ENCODE data around the gene CCDC117.
"Not testable (repeated sequence)": the region's sequence is repeated elsewhere in the genome, so short reads cannot be mapped to it uniquely, and the experiment has no call there.

Gene CCDC117

DNA sequence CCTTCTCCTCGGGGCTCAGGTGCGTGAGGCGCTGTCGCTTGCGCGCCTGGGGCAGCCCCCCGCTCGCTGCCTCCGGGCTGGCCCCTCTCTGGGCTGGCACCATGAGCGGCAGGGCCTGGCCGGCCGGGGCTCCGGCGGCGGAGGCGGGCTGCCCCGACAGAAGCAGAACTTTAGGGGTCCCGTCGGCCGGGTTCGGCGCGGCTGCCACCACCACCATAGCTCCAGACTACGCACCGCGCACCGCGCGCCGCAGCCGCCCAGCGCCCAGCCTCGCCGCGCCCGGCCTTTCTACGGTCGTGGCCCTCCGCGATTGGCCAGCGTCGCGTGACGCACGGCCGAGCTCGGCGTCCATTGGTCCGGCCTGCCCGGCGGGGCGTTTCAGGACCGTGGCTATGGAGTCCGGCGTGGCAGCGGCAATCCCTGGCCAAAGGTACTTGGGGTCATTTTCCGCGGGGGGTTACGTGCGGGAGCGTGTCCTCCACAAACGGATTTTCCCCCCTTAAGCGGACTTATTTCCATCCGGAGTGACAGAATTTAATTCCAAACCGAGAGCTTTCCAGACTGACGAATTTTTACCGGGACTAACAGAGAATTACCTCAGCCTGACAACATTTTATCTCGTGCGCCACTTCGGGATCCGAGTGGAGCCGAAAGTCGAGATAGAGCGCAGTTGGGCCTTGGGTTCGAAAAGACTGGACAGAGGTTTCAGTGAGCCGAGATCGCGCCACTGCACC is 28.0 kb downstream of the CCDC117 start, which contains the start of gene XBP1:
Gene XBP1, minus strand, starts transcription at position 262 of the 734 bp plus-strand sequence.
- in situ Hi-C loops (cut with MboI; ENCODE audit: low sequenced_read_pairs): no loop called here

DNA sequence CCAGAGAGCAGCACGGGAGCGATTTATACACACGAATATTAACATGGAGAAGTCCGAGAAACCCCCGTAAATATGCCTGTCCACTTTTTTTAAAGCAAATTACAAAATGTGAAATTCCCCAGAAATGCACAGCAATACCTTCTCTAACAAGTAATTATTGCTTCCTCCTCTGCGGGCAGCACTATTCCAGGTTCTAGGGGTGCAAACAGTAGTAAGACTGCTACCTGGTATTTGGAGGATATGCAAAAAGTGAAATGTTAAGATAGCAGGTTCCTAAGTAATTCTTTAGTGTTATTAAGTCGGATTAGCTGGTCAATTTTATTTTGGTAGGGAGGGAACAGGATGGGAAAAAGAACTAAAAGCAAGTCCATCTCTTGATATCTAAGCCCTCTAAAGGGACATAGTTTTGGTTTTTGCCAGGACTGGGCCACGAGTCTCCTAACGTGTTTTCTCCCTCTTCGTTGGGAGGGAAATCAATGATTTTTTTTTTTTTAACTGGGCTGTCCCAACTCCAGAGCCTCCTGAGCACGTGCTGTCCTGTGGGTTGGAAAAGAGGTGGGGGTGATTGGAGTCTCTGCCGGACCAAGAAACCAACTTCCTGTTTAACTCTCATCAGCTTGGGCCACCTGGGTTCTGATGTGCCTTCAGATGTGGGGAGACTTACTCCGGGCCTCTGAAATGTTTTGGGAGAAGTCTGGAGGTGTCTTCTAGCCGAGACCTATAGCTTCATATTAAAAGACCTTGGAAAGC is 29.5 kb downstream of the CCDC117 start:
- in situ Hi-C loops (cut with MboI; ENCODE audit: low sequenced_read_pairs): no loop called here

DNA sequence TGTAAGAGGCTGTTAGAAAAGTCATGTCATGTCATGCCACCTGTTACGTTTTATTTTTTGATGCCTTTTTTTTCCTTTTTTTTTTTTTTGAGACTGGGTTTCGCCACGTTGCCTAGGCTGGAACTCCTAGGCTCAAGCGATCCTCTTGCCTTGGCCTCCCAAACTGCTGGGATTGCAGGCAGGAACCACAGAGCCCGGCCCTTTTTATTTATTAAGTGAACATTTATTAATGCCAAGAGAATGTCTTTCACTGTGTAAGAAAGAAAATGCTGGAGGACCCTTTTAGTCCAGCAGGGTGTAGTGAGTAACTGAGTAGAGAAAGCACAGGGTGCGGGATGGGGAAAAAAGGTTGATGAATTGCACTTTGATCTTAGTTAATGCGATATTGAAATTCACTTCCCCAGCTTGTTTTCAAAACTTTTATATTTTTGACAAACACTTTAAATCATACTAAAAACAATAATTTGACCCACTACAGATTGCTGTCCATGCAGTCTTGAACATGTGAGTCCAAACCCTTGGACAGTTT is 30.2 kb downstream of the CCDC117 start:
- in situ Hi-C loops (cut with MboI; ENCODE audit: low sequenced_read_pairs): no loop called here

DNA sequence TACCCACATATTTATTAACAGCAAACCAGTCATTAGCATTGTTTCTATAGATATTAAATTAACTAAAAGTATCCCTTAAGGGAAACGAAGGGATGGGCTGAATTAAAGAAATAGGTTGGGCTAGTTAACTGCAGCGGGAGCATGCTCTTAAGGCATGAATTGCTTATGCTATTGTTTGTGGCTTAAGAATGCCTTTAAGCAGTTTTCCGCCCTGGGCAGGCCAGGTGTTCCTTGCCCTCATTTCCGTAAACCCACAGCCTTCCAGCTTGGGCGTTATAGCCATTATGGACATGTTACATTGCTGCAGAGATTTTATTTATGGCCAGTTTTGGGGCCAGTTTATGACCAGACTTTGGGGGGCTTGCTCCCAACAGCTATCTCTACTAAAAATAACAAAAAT is 32.9 kb downstream of the CCDC117 start:
- in situ Hi-C loops (cut with MboI; ENCODE audit: low sequenced_read_pairs): not testable (repeated sequence)

DNA sequence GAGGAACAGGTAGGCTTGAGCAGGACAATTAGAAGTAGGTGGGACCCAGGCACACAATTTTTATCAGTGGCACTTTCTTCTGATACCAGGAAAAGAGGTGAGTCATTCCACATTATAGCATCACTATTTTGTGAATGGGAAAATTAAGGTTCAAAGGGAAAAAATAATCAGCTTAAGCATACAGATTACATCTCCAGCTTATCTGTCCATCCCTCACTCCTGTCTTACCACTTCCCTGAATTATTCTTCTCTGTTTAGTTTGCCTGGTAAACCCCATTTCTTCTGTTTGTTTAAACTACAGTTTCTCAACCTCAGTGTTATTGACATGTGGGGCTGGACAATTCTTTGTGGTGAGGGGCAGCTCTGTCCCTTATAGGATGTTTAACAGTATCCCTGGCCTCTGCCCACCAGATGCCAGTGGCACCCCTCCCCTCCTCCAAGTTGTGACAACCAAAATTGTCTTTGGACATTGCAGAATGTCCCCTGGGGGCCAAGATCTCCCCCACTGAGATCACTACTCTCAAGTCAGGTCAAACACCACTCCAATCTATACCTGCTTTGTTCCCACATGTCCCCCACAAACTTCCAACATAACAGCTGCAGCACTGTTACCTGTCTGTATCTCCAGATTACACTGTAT is 36.3 kb downstream of the CCDC117 start:
- in situ Hi-C loops (cut with MboI; ENCODE audit: low sequenced_read_pairs): no loop called here

DNA sequence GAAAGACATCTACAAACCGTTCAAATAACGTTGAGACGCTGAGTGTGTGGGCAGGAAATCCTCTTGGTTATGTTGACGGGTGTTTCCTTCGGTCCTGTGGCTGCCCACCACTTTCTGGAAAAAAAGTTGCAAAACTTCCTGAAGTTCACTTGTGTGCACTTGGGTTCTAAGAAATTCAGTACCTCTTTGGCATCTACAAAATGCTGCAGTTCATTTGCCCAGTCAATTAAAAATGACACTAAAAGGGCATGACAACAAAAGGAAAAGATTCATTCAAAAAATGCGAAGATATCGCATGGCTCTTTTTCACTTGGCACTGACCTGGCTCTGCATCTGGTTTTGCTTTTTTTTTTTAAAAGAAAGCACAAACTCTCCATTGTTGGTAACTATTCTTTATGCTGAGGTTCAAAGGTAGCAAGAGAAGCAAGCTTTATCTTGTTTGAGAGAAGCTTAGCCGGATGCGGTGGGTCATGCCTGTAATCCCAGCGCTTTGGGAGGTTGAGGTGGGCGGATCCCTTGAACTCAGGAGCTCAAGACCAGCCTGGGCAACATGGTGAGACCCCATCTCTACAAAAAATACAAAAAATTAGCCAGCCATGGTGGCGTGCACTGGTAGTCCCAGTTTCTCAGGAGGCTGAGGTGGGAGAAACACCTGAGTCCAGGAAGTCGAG is 38.5 kb downstream of the CCDC117 start:
- in situ Hi-C loops (cut with MboI; ENCODE audit: low sequenced_read_pairs): no loop called here

DNA sequence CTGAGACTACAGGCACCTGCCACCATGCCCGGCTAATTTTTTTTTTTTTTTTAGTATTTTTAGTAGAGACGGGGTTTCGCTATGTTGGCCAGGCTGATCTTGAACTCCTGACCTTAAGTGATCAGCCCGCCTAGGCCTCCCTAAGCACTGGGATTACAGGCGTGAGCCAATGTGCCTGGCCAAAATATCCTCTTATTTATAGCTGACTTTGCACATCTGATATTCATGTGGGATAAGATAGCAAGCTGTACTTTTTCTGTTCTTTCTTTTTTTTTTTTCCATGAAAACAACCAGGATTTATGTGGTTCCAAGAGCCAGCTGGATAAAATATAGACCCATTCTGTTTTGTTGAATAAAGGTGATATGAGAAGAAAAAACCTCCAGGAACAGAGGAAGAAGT is 40.0 kb downstream of the CCDC117 start:
- in situ Hi-C loops (cut with MboI; ENCODE audit: low sequenced_read_pairs): no loop called here

DNA sequence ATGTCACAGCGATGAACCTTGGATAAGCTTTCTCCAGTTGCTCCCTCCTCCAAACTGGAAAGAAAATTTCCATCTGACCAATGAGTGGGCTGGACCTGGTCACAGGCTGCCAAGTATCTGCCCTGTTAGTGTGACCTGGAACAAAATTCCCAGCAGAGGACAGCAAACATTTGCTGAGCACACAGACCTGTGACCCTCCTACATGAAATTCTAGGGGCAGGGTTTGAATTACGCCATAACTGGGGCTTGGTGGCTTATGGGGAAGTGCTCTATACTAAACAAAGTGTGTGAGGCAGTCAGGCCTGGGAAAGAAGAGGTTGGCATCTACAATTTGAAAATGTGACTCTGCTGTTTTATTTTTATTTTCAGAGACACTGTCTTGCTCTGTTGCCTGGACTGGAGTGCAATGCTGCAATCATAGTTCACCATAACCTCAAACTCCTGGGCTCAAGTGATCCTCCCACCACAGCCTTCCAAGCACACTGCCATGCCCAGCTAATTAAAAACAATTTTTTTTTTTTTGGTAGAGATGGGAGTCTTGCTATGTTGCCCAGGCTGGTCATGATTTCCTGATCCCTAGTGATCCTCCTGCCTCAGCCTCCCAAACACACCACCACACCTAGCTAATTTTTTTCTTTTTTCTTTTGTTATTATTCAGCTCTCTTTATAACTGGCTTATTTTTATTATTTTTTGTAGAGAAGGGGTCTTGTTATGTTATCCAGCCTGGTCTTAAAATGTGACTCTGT is 41.5 kb downstream of the CCDC117 start:
- in situ Hi-C loops (cut with MboI; ENCODE audit: low sequenced_read_pairs): no loop called here

DNA sequence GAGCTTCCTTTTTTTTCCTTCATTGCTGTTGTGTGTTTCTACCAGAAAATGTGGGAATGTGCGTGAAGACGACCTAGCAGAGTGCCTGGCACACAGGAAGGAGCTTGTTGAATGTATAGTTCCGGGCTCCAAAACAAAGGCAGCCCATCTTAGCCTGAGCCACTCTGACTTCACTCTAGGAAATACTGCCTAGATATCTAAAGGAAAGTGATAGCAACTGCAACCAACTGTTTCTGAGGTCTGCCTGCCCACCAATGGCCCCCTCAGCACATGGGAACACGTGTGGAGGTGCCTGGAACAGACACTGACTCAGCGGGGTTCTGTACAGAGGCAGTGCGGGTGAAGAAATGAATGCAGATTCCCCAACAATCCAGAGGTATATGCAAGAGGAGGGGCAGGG is 42.6 kb downstream of the CCDC117 start:
- in situ Hi-C loops (cut with MboI; ENCODE audit: low sequenced_read_pairs): no loop called here

DNA sequence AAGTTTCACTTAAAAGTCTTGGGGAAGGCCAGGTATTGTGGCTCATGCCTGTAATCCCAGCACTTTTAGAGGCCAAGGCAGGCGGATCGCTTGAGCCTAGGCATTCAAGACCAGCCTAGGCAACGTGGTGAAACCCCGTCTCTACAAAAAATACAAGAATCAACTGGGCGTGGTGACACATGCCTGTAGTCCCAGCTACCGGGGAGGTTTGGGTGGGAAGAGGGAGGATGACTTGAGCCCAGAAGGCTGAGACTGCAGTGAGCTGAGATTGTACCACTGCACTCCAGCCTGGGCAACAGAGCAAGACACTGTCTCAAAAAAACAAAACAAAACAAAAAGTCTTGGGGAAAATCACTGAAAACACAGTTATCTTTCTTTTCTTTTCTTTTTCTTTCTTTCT is 43.2 kb downstream of the CCDC117 start:
- in situ Hi-C loops (cut with MboI; ENCODE audit: low sequenced_read_pairs): no loop called here

DNA sequence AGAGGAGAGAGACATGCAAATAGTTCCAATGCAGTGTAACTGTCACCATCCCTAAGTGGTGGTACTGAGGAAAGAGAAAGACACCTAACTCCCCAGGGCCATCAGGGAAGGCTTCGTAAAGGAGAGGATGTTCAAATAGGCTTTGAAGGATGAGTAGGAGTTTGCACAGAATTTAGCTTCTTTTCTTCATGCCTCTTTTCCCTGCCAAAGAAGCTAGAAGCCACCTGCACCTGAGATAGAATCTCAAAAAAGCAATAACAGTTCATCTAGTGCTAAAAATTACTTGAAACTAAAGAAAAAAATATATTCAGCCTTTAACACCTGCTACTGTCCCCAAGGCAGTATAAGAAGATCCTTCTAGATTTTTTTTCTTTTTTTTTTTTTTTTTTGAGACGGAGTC is 44.6 kb downstream of the CCDC117 start:
- in situ Hi-C loops (cut with MboI; ENCODE audit: low sequenced_read_pairs): no loop called here

DNA sequence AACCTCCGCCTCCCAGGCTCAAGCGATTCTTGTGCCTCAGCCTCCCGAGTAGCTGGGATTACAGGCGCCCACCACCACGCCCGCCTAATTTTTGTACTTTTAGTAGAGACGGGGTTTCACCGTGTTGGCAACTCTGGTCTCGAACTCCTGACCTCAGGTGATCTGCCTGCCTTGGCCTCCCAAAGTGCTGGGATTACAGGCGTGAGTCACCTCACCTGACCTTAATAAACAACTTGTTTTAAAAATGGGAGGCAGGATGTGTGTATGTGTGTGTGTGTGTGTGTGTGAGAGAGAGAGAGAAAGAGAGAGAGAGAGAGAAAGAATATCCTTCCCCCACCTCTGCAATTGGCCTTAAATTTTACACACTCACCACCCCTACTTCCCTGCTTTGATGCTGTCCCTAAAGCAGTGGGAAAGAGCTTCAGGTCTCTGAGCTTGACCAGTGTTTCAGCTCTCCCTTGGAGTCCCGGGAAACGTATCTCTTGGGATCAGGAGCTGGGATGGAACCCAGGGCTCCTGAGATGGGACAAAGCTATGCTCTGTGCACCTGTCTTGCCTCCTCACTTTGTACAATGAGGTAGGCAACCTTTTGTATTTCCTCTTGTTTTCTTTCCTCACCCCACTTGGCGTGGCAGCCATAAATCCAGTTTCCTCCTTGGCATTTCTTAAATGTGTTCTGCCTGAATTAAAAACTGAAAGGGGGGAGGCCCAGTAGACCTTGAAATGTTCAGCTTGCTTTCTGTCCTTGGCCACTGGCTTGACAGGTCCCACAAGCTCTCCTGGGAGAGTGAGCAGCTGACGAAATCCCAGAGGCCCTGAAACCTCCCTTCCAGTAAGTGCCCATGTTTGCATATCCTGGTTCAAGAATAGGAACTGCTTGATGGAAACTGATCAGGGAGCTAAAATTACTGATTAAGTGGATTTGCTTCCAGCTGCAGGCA is 45.7 kb downstream of the CCDC117 start:
- in situ Hi-C loops (cut with MboI; ENCODE audit: low sequenced_read_pairs): no loop called here

DNA sequence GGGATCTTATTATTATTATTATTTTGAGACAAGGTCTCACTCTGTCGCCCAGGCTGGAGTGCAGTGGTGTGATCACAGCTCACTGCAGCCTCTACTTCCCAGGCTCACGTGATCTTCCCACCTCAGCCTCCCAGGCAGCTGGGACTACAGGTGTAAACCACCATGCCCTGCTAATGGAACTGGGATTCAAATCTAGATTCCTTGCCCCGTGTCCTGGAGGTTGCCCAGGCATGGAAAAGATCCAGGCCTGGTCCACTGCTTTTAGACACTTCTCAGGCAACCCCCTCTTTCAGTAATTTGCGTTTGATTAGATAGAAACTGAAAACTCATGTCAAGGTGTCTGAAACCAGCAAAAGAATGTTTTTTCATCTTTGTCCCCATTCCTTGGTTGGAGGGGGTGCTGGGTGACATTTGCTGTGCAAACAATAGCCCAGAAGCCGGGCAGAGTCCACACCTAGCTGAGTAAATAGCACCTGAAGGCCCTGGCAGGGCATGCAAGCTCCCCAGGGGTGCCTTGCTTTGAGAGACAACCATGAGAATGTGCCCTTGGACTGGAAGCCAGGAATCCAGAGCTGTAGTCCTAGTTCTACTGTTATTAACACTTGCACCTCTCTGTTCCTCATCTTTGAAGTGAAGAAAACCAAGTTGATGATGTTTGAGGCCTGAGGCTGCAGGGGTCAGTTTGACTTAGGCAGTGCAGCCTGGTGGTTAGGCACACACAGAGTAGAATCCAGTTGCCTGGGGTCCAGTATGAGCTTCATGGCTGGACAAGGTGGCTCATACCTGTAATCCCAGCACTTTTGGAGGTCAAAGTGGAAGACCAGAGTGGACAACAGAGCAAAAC is 47.0 kb downstream of the CCDC117 start:
- in situ Hi-C loops (cut with MboI; ENCODE audit: low sequenced_read_pairs): no loop called here

DNA sequence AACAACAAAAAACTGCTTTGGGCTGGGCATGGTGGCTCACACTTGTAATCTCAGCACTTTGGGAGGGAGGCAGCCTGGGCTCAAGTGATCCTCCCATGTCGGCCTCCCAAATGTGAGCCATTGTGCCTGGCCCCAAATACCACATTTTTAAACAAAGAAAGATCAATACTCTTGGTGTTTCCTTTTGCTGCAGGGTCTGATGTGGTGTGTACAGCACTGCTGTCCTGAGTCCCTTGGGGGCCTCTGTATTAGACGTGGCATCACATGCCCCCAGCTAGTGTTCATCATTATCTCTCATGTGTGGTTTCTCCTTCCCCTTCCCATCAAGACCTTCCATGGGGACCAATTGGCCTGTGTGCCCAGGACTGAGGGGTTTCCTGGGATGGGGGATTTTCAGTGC is 48.4 kb downstream of the CCDC117 start:
- in situ Hi-C loops (cut with MboI; ENCODE audit: low sequenced_read_pairs): no loop called here

DNA sequence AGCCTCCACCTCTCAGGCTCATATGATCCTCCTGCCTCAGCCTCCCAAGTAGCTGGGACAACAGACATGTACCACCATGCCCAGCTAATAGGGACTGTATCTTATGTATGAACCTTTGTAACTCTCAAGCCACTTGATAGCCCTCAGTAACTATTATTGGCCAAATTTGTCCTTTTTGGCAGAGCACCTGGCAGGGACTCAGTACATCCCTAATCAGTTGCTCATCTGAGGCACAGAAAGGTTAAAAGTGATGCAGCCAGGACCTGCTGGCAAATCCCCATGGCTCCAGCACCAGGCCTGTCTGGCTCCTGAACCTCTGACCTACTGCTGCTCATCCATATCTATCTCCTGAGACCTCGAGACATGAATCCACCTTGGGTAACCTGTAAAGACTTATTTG is 49.0 kb downstream of the CCDC117 start:
- in situ Hi-C loops (cut with MboI; ENCODE audit: low sequenced_read_pairs): no loop called here

DNA sequence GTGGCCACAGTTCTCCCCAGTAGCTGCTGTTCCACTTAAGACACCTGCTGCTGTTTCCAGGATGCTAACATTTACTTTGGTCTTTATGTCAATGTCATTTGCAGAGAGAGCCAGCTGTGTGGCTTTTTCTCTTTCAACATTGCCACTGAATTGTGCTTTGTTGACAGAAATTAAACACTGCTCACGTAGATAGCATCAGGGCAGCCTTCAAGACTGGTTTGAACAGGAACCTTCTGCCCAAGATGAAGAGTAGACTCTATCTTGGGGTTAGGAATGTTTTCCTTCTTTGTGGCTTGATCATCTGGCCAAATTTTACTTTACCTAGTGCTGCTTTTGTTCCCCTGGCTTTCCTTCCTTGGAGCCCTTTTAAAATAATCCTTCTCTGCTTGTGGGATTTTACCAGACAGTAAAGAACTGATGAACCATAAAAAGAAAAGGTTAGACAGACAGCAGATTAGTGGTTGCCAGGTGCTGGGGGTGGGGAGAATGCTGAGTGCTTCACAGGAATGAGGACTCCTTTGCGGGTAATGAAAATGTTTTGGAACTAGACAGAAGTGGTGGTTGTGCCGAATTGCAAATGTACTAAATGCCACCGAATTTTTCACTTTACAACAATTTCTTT is 50.5 kb downstream of the CCDC117 start:
- in situ Hi-C loops (cut with MboI; ENCODE audit: low sequenced_read_pairs): no loop called here

DNA sequence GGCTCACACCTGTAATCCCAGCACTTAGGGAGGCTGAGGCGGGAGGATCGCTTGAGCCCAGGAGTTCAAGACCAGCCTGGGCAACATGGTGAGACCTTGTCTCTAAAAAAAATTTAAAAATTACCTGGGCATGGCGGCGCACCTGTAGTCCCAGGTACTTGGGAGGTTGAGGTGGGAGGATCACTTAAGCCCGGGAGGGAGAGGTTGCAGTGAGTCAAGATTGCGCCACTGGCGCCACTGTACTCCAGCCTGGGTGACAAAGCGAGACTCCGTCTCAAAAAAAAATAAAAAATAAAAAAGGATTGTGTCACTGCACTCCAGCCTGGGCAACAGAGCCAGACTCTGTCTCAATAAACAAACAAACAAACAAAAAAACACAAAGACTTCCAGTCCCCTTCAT is 52.0 kb downstream of the CCDC117 start:
- in situ Hi-C loops (cut with MboI; ENCODE audit: low sequenced_read_pairs): not testable (repeated sequence)

DNA sequence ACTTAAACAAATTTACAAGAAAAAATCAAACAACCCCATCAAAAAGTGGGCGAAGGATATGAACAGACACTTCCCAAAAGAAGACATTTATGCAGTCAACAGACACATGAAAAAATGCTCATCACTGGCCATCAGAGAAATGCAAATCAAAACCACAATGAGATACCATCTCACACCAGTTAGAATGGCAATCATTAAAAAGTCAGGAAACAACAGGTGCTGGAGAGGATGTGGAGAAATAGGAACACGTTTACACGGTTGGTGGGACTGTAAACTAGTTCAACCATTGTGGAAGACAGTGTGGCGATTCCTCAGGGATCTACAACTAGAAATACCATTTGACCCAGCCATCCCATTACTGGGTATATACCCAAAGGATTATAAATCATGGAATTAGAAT is 53.9 kb downstream of the CCDC117 start:
- in situ Hi-C loops (cut with MboI; ENCODE audit: low sequenced_read_pairs): loop anchor here (5.0 to 25.0 kb wide), 2 partner anchors 224 to 789 kb away; no protein-coding TSS in a partner anchor

Measured in HL-60/S4 (cell line).